HG03469 (cell line): ENCODE data around the gene METTL8.
"Not testable (repeated sequence)": the region's sequence is repeated elsewhere in the genome, so short reads cannot be mapped to it uniquely, and the experiment has no call there.

Source experiments
- ATAC-seq: cut with Tn5 transposase; IDR thresholded peaks from one replicate; pipeline ENCODE4 v1.9.1; 2021; ENCODE audit warnings: mild to moderate bottlenecking, moderate library complexity, moderate number of reproducible peaks; ENCODE audit not compliant: unreplicated experiment

The METTL8 gene

GRCh38 chr2:171430516-171431410, 3.0 kb downstream of the METTL8 start:
- no peak for ATAC-seq

- ATAC-seq: not testable (repeated sequence)
These were observed 10.9 kb downstream of the METTL8 start for GRCh38 chr2:171422710-171423495.

- ATAC-seq: no peak
These were observed 12.8 kb downstream of the METTL8 start for GRCh38 chr2:171420728-171421563.

GRCh38 chr2:171419333-171419732, 14.5 kb downstream of the METTL8 start:
- no peak for ATAC-seq

GRCh38 chr2:171416009-171416926, 17.5 kb downstream of the METTL8 start:
- peak; percentile 71 for ATAC-seq

- not testable (repeated sequence) for ATAC-seq
These were observed 19.1 kb downstream of the METTL8 start for GRCh38 chr2:171414645-171415044.

GRCh38 chr2:171412571-171413175, 21.1 kb downstream of the METTL8 start:
- no peak for ATAC-seq

- ATAC-seq: no peak
These were observed 21.9 kb downstream of the METTL8 start for GRCh38 chr2:171411791-171412483.

- no peak for ATAC-seq
These were observed 22.6 kb downstream of the METTL8 start for GRCh38 chr2:171411214-171411613.

- ATAC-seq: no peak
These were observed 23.2 kb downstream of the METTL8 start for GRCh38 chr2:171410624-171411023.

GRCh38 chr2:171410101-171410500, 23.7 kb downstream of the METTL8 start:
- ATAC-seq: no peak

GRCh38 chr2:171409436-171409971, 24.3 kb downstream of the METTL8 start:
- ATAC-seq: no peak

- ATAC-seq: no peak
These were observed 26.1 kb downstream of the METTL8 start for GRCh38 chr2:171407676-171408044.

- ATAC-seq: peak; percentile 44
These were observed 26.6 kb downstream of the METTL8 start for GRCh38 chr2:171407030-171407675.

GRCh38 chr2:171406044-171406443, 27.7 kb downstream of the METTL8 start:
- no peak for ATAC-seq

- ATAC-seq: no peak
These were observed 28.2 kb downstream of the METTL8 start for GRCh38 chr2:171405546-171405945.

- no peak for ATAC-seq
These were observed 29.1 kb downstream of the METTL8 start for GRCh38 chr2:171404719-171405118.

- no peak for ATAC-seq
These were observed 29.5 kb downstream of the METTL8 start for GRCh38 chr2:171404261-171404660.
